Muscle of leg (tissue), 11 donors: ENCODE results near the gene TPSAB1. TPM values are rescaled to one million over a fixed set of nuclear protein-coding genes. Genes with fewer than 3 reads are reported as not detected.

ENCODE experiments used
- DNase-seq: peaks from one replicate; pipeline ENCODE4 v3.0.0; 2013
- H3K27ac ChIP-seq: one replicate; pipeline ENCODE4 v1.5.1; 2013; ENCODE audit warnings: mild to moderate bottlenecking, low read length, control low read depth
- H3K27me3 ChIP-seq: one replicate; pipeline ENCODE4 v1.6.1; 2013; ENCODE audit warnings: low read length; ENCODE audit not compliant: control insufficient read depth, insufficient read depth
- H3K36me3 ChIP-seq: one replicate; pipeline ENCODE4 v1.6.1; 2013; ENCODE audit warnings: low read length; ENCODE audit not compliant: control insufficient read depth, insufficient read depth
- H3K4me1 ChIP-seq: one replicate; pipeline ENCODE4 v1.6.1; 2013; ENCODE audit warnings: low read length; ENCODE audit not compliant: control insufficient read depth, insufficient read depth
- H3K4me3 ChIP-seq: one replicate; pipeline ENCODE4 v1.5.1; 2013; ENCODE audit warnings: low read length, control low read depth
- H3K9me3 ChIP-seq: replicated peaks from 2 replicates; pipeline ENCODE4 v1.6.1; 2013; ENCODE audit warnings: low read depth, low read length; ENCODE audit not compliant: control insufficient read depth
- WGBS: methylation state at CpG from one replicate; pipeline ENCODE4 v1.1.5; 2013; ENCODE audit warnings: missing lambda C conversion rate; ENCODE audit not compliant: insufficient coverage; 5-methylcytosine and 5-hydroxymethylcytosine counted together
- polyA plus RNA-seq, 8 donors: library from polyadenylated mRNA; unstranded; fragments of 120-200 nt; gene quantifications; one replicate each; pipeline versions ENCODE4 v1.2.1 to v1.2.3, GENCODE V29; 2013; ENCODE audit warnings: inconsistent platforms in 1 of 8, low replicate concordance in 1 of 8; ENCODE audit not compliant: insufficient read length in 8 of 8, insufficient read depth in 1 of 8
- total RNA-seq: library from RNA; stranded (reverse); fragments of 120-200 nt; gene quantifications from one replicate; pipeline ENCODE4 v1.2.4, GENCODE V29; 2013

The TPSAB1 gene
- total and polyA plus RNA-seq, 9 donors = 0.53 to 3.8 (median 1.7) TPM

DNA sequence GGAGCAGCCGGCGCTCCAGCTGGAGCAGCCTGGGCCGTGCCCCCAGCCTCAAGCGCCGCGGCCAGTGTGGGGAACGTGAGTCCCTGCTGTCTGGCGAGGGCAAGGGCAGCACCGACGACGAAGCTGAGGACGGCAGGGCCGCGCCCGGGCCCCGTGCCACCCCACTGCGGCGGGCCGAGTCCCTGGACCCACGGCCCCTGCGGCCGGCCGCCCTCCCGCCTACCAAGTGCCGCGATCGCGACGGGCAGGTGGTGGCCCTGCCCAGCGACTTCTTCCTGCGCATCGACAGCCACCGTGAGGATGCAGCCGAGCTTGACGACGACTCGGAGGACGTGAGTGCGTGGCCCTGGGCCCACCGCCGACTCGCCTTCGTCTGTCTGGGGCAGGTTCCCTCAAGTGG is 31.4 kb upstream of the TPSAB1 start:
- 90% methylated on average over 42 of the region's 43 CpGs for WGBS
- no peak for DNase-seq
- Histone ChIP-seq H3K4me1 (no peaks in the 10 kb centered on the region), H3K4me3 (no peak overlapping the region), H3K9me3 (no peaks in the 10 kb centered on the region), H3K27ac (no peak overlapping the region), H3K36me3 (peaks cover 18% of the 10 kb centered on the region), H3K27me3 (no peaks in the 10 kb centered on the region)

DNA sequence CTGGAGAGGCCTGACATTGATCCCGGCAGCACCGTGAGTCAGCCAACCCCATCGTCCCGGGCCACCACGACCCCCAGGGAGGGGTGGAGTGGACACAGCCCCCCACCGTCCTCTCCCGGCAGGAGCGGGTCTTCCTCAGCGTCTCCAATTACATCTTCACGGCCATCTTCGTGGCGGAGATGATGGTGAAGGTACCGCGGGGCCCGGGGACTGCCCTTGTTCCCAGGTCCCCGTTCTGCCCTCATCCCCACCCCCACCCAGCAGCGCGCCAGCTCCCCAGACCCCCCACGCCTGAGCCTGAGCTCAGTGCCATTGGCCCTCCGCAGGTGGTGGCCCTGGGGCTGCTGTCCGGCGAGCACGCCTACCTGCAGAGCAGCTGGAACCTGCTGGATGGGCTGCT is 30.0 kb upstream of the TPSAB1 start:
- 86% methylated on average over 16 of the region's 23 CpGs for WGBS
- no peaks in the 10 kb centered on the region for H3K4me1 ChIP-seq

DNA sequence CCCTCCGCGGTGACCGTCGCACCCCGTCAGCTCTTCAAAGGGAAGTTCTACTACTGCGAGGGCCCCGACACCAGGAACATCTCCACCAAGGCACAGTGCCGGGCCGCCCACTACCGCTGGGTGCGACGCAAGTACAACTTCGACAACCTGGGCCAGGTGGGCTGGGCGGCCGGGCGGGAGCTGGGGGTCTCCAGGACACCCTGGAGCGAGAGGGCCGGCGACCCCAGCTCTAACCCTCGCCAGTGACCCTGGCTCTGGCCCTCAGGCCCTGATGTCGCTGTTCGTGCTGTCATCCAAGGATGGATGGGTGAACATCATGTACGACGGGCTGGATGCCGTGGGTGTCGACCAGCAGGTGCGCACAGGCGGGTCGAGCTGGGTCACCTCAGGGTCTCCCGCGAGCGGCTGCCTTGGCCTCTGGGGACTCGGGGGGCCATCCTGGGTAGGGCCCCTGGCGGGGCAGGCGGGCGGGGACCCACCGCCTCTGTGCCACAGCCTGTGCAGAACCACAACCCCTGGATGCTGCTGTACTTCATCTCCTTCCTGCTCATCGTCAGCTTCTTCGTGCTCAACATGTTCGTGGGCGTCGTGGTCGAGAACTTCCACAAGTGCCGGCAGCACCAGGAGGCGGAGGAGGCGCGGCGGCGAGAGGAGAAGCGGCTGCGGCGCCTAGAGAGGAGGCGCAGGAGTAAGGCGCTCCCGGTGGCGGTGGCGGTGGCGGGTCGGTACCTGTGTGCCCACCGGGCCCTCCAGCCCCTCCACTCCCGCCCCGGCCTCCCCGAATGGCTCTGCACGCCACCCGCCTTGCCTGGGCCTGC is 28.8 kb upstream of the TPSAB1 start:
- Histone ChIP-seq H3K4me1 (no peaks in the 10 kb centered on the region), H3K27ac (no peak overlapping the region), H3K36me3 (peaks cover 21% of the 10 kb centered on the region), H3K9me3 (no peaks in the 10 kb centered on the region), H3K27me3 (no peaks in the 10 kb centered on the region), H3K4me3 (no peak overlapping the region)
- WGBS = 93% methylated on average over 62 of the region's 65 CpGs
- no peak for DNase-seq

More for the DNA sequence above, 30.0 kb upstream of the TPSAB1 start:
- H3K4me3 ChIP-seq = no peak overlapping the region
- H3K9me3 ChIP-seq = no peaks in the 10 kb centered on the region
- H3K27ac ChIP-seq = no peak overlapping the region
- H3K36me3 ChIP-seq = peaks cover 24% of the 10 kb centered on the region
- no peaks in the 10 kb centered on the region for H3K27me3 ChIP-seq
- DNase-seq = no peak

DNA sequence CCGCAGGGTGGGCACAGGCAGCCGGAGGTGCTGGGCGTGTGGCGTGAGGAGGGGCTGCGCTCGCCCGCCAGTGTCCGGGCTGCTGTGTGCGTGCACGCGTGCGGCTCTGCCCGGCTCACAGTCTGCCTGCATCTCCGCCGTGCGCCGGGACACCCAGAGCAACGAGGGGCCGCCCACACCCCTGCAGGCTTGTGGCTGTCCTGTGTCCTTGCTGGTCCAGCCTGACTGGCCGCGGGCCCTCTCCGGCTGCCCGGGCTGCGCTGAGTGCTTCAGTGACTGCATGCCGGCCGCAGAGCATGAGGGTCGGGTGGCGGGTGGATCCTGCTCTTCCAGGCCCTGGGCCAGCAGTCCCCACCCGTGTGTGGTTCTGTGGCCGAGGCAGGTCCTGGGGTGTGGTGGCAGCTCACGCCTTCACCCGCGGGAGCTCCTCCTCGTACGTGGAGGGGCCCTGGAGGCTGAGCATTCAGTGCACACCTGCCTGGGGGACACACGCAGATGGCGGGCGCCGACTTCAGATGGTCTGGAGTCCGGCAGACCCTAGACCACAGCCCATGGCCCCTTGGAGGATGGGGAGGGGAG is 27.8 kb upstream of the TPSAB1 start:
- DNase-seq = no peak
- peaks cover 25% of the 10 kb centered on the region for H3K36me3 ChIP-seq
- WGBS = 90% methylated on average over 40 of the region's 40 CpGs

DNA sequence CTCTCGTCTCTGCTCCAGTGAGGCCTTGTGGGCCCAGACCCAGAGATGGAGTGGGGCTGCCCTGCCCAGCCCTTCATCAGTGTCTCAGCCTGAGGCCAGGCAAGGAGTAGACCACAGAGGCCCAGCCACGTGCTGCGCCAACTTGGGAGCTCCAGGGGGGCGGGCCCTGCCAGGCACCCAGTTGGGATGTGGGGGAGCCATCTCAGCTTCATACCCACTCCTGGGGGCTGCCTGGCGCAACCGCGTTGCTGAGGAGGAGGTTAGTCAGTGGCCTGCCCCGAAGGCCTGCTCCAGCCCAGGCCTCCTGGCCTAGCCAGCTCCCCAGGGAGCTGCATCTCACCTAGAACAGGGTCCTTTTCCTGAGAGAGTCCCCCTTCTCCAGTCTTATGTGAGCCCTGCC is 27.3 kb upstream of the TPSAB1 start:
- no peaks in the 10 kb centered on the region for H3K9me3 ChIP-seq
- 57% methylated on average over 4 of the region's 8 CpGs for WGBS
- H3K27me3 ChIP-seq = no peaks in the 10 kb centered on the region
- H3K4me3 ChIP-seq = no peak overlapping the region
- no peak for DNase-seq
- H3K27ac ChIP-seq = no peak overlapping the region
- H3K36me3 ChIP-seq = peaks cover 27% of the 10 kb centered on the region
- no peaks in the 10 kb centered on the region for H3K4me1 ChIP-seq

More for the DNA sequence above, 27.8 kb upstream of the TPSAB1 start:
- Histone ChIP-seq H3K4me1 (no peaks in the 10 kb centered on the region), H3K27me3 (no peaks in the 10 kb centered on the region), H3K27ac (no peak overlapping the region), H3K9me3 (no peaks in the 10 kb centered on the region), H3K4me3 (no peak overlapping the region)

DNA sequence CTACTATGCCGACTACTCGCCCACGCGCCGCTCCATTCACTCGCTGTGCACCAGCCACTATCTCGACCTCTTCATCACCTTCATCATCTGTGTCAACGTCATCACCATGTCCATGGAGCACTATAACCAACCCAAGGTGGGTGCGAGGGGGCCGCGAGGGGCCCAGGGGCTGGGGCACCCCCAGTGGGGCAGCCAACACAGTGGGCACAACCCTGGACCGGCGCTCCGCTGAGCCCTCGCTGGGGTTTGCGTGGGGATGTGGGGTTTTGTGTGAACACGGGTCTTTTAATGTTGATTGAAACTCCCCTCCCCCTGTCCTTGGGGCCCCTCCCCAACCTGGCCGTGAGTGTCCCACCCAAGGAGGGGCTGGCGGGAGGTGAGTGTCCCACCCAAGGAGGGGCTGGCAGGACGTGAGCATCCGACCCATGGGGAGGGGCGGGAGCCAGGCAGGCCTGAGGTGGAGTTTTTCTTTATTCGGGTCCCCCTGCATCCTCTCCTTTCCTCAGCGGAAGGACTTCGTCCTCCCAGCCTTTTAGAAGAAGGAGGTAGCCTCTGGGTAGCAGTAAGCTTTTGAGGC is 26.6 kb upstream of the TPSAB1 start:
- Histone ChIP-seq H3K9me3 (no peaks in the 10 kb centered on the region), H3K36me3 (peaks cover 27% of the 10 kb centered on the region), H3K27ac (no peak overlapping the region), H3K4me1 (no peaks in the 10 kb centered on the region), H3K4me3 (no peak overlapping the region), H3K27me3 (no peaks in the 10 kb centered on the region)
- WGBS = 92% methylated on average over 5 of the region's 25 CpGs
- DNase-seq = no peak

DNA sequence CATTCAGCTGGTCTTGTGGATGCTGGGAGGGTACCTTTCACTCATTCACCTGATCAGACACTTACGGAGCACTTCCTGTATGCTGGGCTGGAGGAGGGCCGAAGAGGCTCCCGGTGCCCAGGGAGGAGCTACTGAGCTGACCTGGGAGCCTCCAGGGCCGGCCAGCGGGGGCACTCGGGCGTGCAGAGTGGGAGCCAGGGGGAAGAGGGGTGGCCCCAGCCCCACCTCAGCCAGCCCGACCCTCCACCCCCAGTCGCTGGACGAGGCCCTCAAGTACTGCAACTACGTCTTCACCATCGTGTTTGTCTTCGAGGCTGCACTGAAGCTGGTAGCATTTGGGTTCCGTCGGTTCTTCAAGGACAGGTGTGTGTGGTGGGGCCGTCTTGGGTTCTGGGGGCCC is 25.8 kb upstream of the TPSAB1 start:
- no peak for DNase-seq
- Histone ChIP-seq H3K27ac (no peak overlapping the region), H3K9me3 (no peaks in the 10 kb centered on the region), H3K36me3 (peaks cover 28% of the 10 kb centered on the region), H3K27me3 (no peaks in the 10 kb centered on the region), H3K4me3 (no peak overlapping the region), H3K4me1 (no peaks in the 10 kb centered on the region)
- WGBS = 87% methylated on average over 13 of the region's 16 CpGs

DNA sequence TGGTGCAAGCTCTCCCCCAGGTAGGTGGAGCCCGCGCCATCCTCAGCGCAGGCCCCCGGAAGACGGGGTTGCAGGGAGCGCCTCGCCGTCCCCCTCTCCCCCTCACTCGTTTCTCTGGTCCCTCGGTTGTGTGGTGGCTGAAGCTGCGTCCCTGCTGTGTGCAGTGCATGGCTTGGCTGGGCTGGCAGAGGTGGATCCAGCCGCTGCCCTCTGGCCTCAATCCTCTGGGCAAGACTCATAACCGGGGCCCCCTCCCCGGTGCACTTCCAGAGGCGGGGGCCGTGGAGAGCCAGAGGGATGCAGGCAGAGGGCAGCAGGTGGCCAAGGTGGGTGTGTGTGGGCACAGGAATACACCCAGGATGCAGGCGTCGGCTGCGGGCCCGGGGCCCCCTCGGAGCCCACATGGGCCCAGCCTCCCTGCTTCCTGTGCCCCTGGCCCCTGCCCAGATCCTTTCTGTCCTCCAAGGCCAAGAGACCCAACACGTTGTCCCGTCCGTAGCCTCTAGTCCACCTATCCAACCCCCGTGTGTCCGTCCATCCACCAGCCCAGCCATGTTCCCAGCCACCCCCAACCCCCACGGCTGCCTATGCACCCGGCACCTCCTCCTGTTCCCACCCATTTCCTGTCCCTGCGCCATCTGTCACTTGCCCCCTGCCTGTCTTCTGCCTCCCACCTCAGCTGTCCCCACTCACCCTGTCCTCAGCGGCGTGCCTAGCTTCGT is 24.8 kb upstream of the TPSAB1 start:
- Histone ChIP-seq H3K9me3 (no peaks in the 10 kb centered on the region), H3K4me1 (peaks cover 1% of the 10 kb centered on the region), H3K27me3 (no peaks in the 10 kb centered on the region), H3K36me3 (peaks cover 30% of the 10 kb centered on the region), H3K27ac (no peak overlapping the region), H3K4me3 (no peak overlapping the region)
- no peak for DNase-seq
- WGBS = 71% methylated on average over 25 of the region's 32 CpGs

DNA sequence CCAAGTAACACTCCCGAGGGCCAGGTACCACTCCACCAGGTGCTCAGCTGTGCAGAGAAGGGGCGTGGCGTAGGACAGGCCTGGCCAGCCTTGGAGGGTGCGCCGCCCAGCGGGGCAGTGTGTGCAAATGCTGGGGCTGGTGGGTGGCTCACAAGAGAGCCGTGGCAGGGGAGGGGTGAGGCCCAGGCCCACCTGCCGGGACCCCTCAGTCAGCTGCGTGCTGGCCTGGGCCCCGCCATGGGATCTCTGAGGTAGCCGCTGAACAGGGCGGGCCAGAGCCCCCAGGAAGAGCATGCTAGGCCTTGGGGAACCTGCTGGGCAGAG is 24.2 kb upstream of the TPSAB1 start:
- no peaks in the 10 kb centered on the region for H3K9me3 ChIP-seq
- H3K4me1 ChIP-seq = peaks cover 6% of the 10 kb centered on the region
- 86% methylated on average over 12 of the region's 12 CpGs for WGBS
- H3K36me3 ChIP-seq = peaks cover 30% of the 10 kb centered on the region
- H3K4me3 ChIP-seq = no peak overlapping the region
- no peak for DNase-seq
- no peaks in the 10 kb centered on the region for H3K27me3 ChIP-seq
- H3K27ac ChIP-seq = no peak overlapping the region
